ENCODE results near the gene TENM4.

DNA sequence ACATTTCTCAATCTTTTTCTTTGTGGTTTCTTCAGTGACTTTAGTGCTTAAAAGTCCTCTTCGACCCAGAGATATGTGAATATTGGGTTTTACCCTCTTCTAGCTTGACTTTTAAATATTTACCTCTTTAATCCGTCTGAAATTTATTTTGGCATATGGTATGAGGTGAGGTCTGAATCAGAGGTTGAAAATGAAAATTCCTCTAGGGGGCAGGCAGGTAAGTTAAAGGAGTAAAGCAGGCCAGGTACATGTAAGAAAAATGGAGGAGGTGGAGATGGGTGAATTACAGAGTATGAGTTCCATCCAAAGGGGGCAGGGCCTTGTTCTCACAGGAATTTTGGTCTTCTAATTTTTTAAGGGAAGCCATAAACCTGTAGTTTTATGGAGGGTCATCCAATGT, 602.4 kb downstream of the TENM4 start:
- TF ChIP-seq CTCF (IDR thresholded peaks at IDR 0.05) (peak; percentile 40; the same call in 1 of the 2 replicates), SIN3A (IDR thresholded peaks at IDR 0.05; ENCODE audit: borderline replicate concordance, insufficient read depth, low read depth, low read length) (no peak)
- TF ChIP-seq, protein P1, sequence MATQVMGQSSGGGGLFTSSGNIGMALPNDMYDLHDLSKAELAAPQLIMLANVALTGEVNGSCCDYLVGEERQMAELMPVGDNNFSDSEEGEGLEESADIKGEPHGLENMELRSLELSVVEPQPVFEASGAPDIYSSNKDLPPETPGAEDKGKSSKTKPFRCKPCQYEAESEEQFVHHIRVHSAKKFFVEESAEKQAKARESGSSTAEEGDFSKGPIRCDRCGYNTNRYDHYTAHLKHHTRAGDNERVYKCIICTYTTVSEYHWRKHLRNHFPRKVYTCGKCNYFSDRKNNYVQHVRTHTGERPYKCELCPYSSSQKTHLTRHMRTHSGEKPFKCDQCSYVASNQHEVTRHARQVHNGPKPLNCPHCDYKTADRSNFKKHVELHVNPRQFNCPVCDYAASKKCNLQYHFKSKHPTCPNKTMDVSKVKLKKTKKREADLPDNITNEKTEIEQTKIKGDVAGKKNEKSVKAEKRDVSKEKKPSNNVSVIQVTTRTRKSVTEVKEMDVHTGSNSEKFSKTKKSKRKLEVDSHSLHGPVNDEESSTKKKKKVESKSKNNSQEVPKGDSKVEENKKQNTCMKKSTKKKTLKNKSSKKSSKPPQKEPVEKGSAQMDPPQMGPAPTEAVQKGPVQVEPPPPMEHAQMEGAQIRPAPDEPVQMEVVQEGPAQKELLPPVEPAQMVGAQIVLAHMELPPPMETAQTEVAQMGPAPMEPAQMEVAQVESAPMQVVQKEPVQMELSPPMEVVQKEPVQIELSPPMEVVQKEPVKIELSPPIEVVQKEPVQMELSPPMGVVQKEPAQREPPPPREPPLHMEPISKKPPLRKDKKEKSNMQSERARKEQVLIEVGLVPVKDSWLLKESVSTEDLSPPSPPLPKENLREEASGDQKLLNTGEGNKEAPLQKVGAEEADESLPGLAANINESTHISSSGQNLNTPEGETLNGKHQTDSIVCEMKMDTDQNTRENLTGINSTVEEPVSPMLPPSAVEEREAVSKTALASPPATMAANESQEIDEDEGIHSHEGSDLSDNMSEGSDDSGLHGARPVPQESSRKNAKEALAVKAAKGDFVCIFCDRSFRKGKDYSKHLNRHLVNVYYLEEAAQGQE (IDR thresholded peaks at IDR 0.05; ENCODE audit: insufficient read depth in 1 of 2, low read depth in 2 of 2, low read length in 1 of 2) = no peak
